Measurements from ENCODE around the gene ROMO1.

GRCh38 chr20:35718972-35719635, 19.9 kb downstream of the ROMO1 start:
- TF ChIP-seq CTCF (IDR thresholded peaks at IDR 0.05; ENCODE audit: low read depth, low read length) (no peak), EZH2phosphoT487 (IDR thresholded peaks at IDR 0.05; ENCODE audit: low read depth) (no peak)
